K562 (cell line): Measurements from ENCODE around the gene ZCCHC14. TPM values are rescaled to one million over a fixed set of nuclear protein-coding genes. Genes with fewer than 3 reads are reported as not detected.
A peak's percentile ranks its signal among the peaks of the same experiment; 100 is the strongest.

Experiments used
- KHSRP ChIP-seq: fragments of 450-650 bp; IDR thresholded peaks from 2 replicates; pipeline ENCODE4 v1.6.1; 2017
- MXD1 ChIP-seq: fragments of 250-450 bp; sonication (Bioruptor Pico); IDR thresholded peaks from 2 replicates; pipeline ENCODE4 v1.8.0; 2021; ENCODE audit warnings: borderline replicate concordance, mild to moderate bottlenecking, moderate library complexity; ENCODE audit not compliant: poor library complexity, severe bottlenecking
- NFRKB ChIP-seq: fragments of 450-650 bp; IDR thresholded peaks from 2 replicates; pipeline ENCODE4 v1.6.1; 2016; ENCODE audit warnings: low read depth
- NUFIP1 ChIP-seq: fragments of 450-650 bp; IDR thresholded peaks from 2 replicates; pipeline ENCODE4 v1.6.1; 2018; ENCODE audit not compliant: partially characterized antibody
- RAD51 ChIP-seq: fragments of 450-650 bp; IDR thresholded peaks from 2 replicates; pipeline ENCODE4 v1.7.1; 2016; ENCODE audit warnings: low read depth, mild to moderate bottlenecking, borderline replicate concordance
- ZFP36 ChIP-seq: fragments of 150-350 bp; IDR thresholded peaks from 2 replicates; pipeline ENCODE4 v1.6.1; 2018; ENCODE audit warnings: low read length, low read depth; ENCODE audit not compliant: partially characterized antibody
- ZFP91 ChIP-seq: sonication (generic); formaldehyde crosslinking; IDR thresholded peaks from 2 replicates; pipeline ENCODE4 v1.8.0; 2022; ENCODE audit warnings: mild to moderate bottlenecking, missing genetic modification reagents
- ZNF143 ChIP-seq: sonication (generic); formaldehyde crosslinking; IDR thresholded peaks from 2 replicates; pipeline ENCODE4 v1.9.0; 2022; ENCODE audit warnings: mild to moderate bottlenecking, missing genetic modification reagents
- polyA plus RNA-seq, 8 experiments: library from polyadenylated mRNA; depleted of rRNA in 4 of 8; stranded (reverse) in 5 of 8; unstranded in 3 of 8; fragments of >200 nt; fragmentation: Nextera tagmentation in 2 of 8; fragmentation: Illumina TruSeq in 1 of 8; extraction: Ambion mirVana in 2 of 8; extraction: Trizol in 1 of 8; gene quantifications; 2 replicates each; pipeline versions ENCODE4 v1.2.1 to v1.2.3, GENCODE V29; 2011 to 2014; ENCODE audit warnings: inconsistent platforms in 1 of 8, missing spikeins in 1 of 8
- total RNA-seq, 7 experiments: library from RNA; depleted of rRNA in 6 of 7; stranded (reverse); fragments of >200 nt in 6 of 7; fragmentation: Illumina TruSeq in 2 of 7; extraction: Trizol in 2 of 7; gene quantifications; 2 replicates each; pipeline versions ENCODE4 v1.2.1 to v1.2.3, GENCODE V29; 2011 to 2021; ENCODE audit warnings: low replicate concordance in 1 of 7
- TF ChIP-seq, protein P1 (sequence below): sonication (generic); formaldehyde crosslinking; IDR thresholded peaks from 2 replicates; pipeline ENCODE4 v1.8.1; 2023; ENCODE audit warnings: missing genetic modification reagents, mild to moderate bottlenecking, borderline replicate concordance
- TF ChIP-seq, protein P2 (sequence below): conservative IDR thresholded peaks from 2 replicates; pipeline ENCODE4 v1.6.1; 2011; ENCODE audit warnings: low read depth, mild to moderate bottlenecking, low read length; ENCODE audit not compliant: control insufficient read depth
- TF ChIP-seq, protein P3 (sequence below): fragments of 200-800 bp; sonication (Bioruptor generic); IDR thresholded peaks from 2 replicates; pipeline ENCODE4 v1.6.1; 2017; ENCODE audit warnings: missing genetic modification characterization, missing compliant biosample characterization

ZCCHC14 gene
- total and polyA plus RNA-seq, 9 of the 15 experiments (the other 6 are each of a cell fraction or from before 2014, with no cell fraction given) = 1.5 to 12.4 (median 2.9) TPM

DNA sequence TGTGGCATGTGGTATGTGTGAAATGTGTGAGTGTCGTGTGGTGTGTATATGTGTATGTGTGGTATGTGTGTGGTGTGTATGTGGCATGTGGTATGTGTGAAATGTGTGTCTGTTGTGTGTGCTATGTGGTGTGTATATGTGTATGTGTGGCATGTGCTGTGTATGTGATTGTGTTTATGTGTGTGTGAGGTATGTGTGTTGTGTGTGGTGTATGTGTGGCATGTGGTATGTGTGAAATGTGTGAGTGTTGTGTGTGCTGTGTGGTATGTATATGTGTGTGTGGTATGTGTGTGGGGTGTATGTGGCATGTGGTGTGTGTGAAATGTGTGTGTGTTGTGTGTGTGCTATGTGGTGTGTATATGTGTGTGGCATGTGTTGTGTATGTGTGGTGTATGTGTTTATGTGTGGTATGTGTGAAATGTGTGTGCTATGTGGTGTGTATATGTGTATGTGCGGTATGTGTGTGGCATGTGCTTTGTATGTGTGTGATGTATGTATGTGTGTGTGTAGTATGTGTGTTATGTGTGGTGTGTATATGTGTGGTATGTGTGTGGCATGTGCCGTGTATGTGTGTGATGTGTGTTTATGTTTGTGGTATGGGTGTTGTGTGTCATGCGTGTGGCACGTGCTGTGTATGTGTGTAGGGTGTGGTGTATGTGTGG lies 9.6 kb upstream of the ZCCHC14 start (continued):
- TF ChIP-seq, protein P1, sequence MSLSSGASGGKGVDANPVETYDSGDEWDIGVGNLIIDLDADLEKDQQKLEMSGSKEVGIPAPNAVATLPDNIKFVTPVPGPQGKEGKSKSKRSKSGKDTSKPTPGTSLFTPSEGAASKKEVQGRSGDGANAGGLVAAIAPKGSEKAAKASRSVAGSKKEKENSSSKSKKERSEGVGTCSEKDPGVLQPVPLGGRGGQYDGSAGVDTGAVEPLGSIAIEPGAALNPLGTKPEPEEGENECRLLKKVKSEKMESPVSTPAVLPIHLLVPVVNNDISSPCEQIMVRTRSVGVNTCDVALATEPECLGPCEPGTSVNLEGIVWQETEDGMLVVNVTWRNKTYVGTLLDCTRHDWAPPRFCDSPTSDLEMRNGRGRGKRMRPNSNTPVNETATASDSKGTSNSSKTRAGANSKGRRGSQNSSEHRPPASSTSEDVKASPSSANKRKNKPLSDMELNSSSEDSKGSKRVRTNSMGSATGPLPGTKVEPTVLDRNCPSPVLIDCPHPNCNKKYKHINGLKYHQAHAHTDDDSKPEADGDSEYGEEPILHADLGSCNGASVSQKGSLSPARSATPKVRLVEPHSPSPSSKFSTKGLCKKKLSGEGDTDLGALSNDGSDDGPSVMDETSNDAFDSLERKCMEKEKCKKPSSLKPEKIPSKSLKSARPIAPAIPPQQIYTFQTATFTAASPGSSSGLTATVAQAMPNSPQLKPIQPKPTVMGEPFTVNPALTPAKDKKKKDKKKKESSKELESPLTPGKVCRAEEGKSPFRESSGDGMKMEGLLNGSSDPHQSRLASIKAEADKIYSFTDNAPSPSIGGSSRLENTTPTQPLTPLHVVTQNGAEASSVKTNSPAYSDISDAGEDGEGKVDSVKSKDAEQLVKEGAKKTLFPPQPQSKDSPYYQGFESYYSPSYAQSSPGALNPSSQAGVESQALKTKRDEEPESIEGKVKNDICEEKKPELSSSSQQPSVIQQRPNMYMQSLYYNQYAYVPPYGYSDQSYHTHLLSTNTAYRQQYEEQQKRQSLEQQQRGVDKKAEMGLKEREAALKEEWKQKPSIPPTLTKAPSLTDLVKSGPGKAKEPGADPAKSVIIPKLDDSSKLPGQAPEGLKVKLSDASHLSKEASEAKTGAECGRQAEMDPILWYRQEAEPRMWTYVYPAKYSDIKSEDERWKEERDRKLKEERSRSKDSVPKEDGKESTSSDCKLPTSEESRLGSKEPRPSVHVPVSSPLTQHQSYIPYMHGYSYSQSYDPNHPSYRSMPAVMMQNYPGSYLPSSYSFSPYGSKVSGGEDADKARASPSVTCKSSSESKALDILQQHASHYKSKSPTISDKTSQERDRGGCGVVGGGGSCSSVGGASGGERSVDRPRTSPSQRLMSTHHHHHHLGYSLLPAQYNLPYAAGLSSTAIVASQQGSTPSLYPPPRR = 0 out of 2 replicates have a peak, but pooled peaks have one; percentile 30
- no peak for TF ChIP-seq MXD1 (CRISPR knock-in tag)
- TF ChIP-seq ZFP36 = no peak
- TF ChIP-seq NUFIP1 = no peak
- no peak for TF ChIP-seq RAD51
- 0 out of 2 replicates have a peak, but pooled peaks have one; percentile 11 for TF ChIP-seq ZFP91 (CRISPR knock-in tag)
- TF ChIP-seq NFRKB = peak; percentile 40; the same call in 1 of the 2 replicates
- TF ChIP-seq ZNF143 (CRISPR knock-in tag) = peak; percentile 37; the same call in 1 of the 2 replicates
- TF ChIP-seq, protein P2, sequence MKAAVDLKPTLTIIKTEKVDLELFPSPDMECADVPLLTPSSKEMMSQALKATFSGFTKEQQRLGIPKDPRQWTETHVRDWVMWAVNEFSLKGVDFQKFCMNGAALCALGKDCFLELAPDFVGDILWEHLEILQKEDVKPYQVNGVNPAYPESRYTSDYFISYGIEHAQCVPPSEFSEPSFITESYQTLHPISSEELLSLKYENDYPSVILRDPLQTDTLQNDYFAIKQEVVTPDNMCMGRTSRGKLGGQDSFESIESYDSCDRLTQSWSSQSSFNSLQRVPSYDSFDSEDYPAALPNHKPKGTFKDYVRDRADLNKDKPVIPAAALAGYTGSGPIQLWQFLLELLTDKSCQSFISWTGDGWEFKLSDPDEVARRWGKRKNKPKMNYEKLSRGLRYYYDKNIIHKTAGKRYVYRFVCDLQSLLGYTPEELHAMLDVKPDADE = no peak
- TF ChIP-seq, protein P3, sequence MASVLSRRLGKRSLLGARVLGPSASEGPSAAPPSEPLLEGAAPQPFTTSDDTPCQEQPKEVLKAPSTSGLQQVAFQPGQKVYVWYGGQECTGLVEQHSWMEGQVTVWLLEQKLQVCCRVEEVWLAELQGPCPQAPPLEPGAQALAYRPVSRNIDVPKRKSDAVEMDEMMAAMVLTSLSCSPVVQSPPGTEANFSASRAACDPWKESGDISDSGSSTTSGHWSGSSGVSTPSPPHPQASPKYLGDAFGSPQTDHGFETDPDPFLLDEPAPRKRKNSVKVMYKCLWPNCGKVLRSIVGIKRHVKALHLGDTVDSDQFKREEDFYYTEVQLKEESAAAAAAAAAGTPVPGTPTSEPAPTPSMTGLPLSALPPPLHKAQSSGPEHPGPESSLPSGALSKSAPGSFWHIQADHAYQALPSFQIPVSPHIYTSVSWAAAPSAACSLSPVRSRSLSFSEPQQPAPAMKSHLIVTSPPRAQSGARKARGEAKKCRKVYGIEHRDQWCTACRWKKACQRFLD (CRISPR knock-in tag) = no peak
- no peak for TF ChIP-seq KHSRP
